ENCODE results near the gene CRTAC1.
A peak's percentile ranks its signal among the peaks of the same experiment; 100 is the strongest.

CRTAC1 gene

GRCh38 chr10:97919012-97919411, 111.4 kb downstream of the CRTAC1 start:
- no peak for DNase-seq

- no peak for DNase-seq
Measured at GRCh38 chr10:97916586-97916985, 113.8 kb downstream of the CRTAC1 start.

- no peak for DNase-seq
Measured at GRCh38 chr10:97915346-97916131, 114.9 kb downstream of the CRTAC1 start.

GRCh38 chr10:97914837-97915211, 115.6 kb downstream of the CRTAC1 start:
- DNase-seq = peak; percentile 83

- DNase-seq = no peak
Measured at GRCh38 chr10:97914171-97914836, 116.1 kb downstream of the CRTAC1 start.

GRCh38 chr10:97913614-97914013, 116.8 kb downstream of the CRTAC1 start:
- no peak for DNase-seq

GRCh38 chr10:97913193-97913592, 117.2 kb downstream of the CRTAC1 start:
- DNase-seq = no peak

- DNase-seq = no peak
Measured at GRCh38 chr10:97911217-97911616, 119.2 kb downstream of the CRTAC1 start.

- DNase-seq = no peak
Measured at GRCh38 chr10:97910661-97911060, 119.8 kb downstream of the CRTAC1 start.

GRCh38 chr10:97907830-97908229, 122.6 kb downstream of the CRTAC1 start:
- no peak for DNase-seq

GRCh38 chr10:97907211-97907610, 123.2 kb downstream of the CRTAC1 start:
- DNase-seq = no peak

GRCh38 chr10:97905276-97905675, 125.1 kb downstream of the CRTAC1 start:
- DNase-seq = no peak

GRCh38 chr10:97904576-97904975, 125.8 kb downstream of the CRTAC1 start:
- DNase-seq = no peak

- DNase-seq = peak; percentile 78
Measured at GRCh38 chr10:97904018-97904381, 126.4 kb downstream of the CRTAC1 start.

- DNase-seq = peak; percentile 78
Measured at GRCh38 chr10:97903128-97904017, 127.0 kb downstream of the CRTAC1 start.

- DNase-seq = no peak
Measured at GRCh38 chr10:97901381-97901780, 129.0 kb downstream of the CRTAC1 start.

GRCh38 chr10:97898429-97898828, 132.0 kb downstream of the CRTAC1 start:
- DNase-seq = no peak

- peak; percentile 41 for DNase-seq
Measured at GRCh38 chr10:97896756-97897358, 133.6 kb downstream of the CRTAC1 start.

- no peak for DNase-seq
Measured at GRCh38 chr10:97895915-97896314, 134.5 kb downstream of the CRTAC1 start.

GRCh38 chr10:97895084-97895483, 135.3 kb downstream of the CRTAC1 start:
- DNase-seq = no peak

GRCh38 chr10:97894092-97894491, 136.3 kb downstream of the CRTAC1 start:
- DNase-seq = no peak

- no peak for DNase-seq
Measured at GRCh38 chr10:97892939-97893338, 137.5 kb downstream of the CRTAC1 start.

GRCh38 chr10:97892506-97892905, 137.9 kb downstream of the CRTAC1 start:
- DNase-seq = peak; percentile 15
